IMR-90 (cell line): ENCODE measurements around the gene TBC1D9B. TPM values are rescaled to one million over a fixed set of nuclear protein-coding genes. Genes with fewer than 3 reads are reported as not detected.

ENCODE experiments used
- ATAC-seq: fragments of 200-7000 bp; cut with Tn5 transposase; 2 replicates; pipeline ENCODE4 v1.9.1; 2020; ENCODE audit warnings: low read depth, mild to moderate bottlenecking, moderate library complexity
- BruUV-seq: library from RNA; stranded (reverse); fragments of 400-500 nt; replicated peaks from 2 replicates; lab custom pipeline; 2021; lab: Mats Ljungman, UMichigan
- CTCF ChIA-PET: fragments of 300-600 bp; formaldehyde crosslinking; extraction: SDS; loops from one replicate; lab custom pipeline; 2021; ENCODE audit warnings: antibody characterized with exemption; lab: Yijun Ruan, JAX
- POLR2A ChIA-PET: fragments of 300-600 bp; sonication (Branson Sonifier 250); formaldehyde crosslinking; loops from one replicate; lab custom pipeline; 2022; ENCODE audit warnings: antibody characterized with exemption; ENCODE audit not compliant: unreplicated experiment; lab: Charles Lee
- DNase-seq: peaks from one replicate; pipeline ENCODE4 v3.0.0; 2013
- H2AFZ ChIP-seq: replicated peaks from 2 replicates; pipeline ENCODE3; 2013; ENCODE audit warnings: low read length, mild to moderate bottlenecking; ENCODE audit not compliant: poor library complexity
- H2AK5ac ChIP-seq: 2 replicates; pipeline ENCODE4 v1.6.1; 2013; ENCODE audit warnings: low read depth, low read length, inconsistent platforms
- H2AK9ac ChIP-seq: replicated peaks from 2 replicates; pipeline ENCODE3; 2013; ENCODE audit warnings: mild to moderate bottlenecking, low read depth, low read length, moderate library complexity; ENCODE audit not compliant: poor library complexity
- H2BK120ac ChIP-seq: 2 replicates; pipeline ENCODE4 v1.6.1; 2013; ENCODE audit warnings: low read depth, low read length, inconsistent platforms
- H2BK15ac ChIP-seq: 3 replicates; pipeline ENCODE4 v1.6.1; 2013; ENCODE audit warnings: low read depth, low read length, inconsistent platforms
- H2BK20ac ChIP-seq: 2 replicates; pipeline ENCODE4 v1.6.1; 2013; ENCODE audit warnings: low read depth, mild to moderate bottlenecking, inconsistent platforms, low read length, moderate library complexity
- H2BK5ac ChIP-seq: 2 replicates; pipeline ENCODE4 v1.6.1; 2013; ENCODE audit warnings: mild to moderate bottlenecking, low read depth, low read length, inconsistent platforms; ENCODE audit not compliant: poor library complexity, severe bottlenecking
- H3K14ac ChIP-seq: replicated peaks from 2 replicates; pipeline ENCODE4 v1.6.1; 2013; ENCODE audit warnings: low read depth, low read length, inconsistent platforms
- H3K18ac ChIP-seq: 2 replicates; pipeline ENCODE4 v1.6.1; 2013; ENCODE audit warnings: low read depth, low read length, control low read depth
- H3K23ac ChIP-seq: 2 replicates; pipeline ENCODE4 v1.6.1; 2013; ENCODE audit warnings: low read depth, low read length, inconsistent platforms
- H3K27ac ChIP-seq: 2 replicates; pipeline ENCODE4 v1.5.1; 2013; ENCODE audit warnings: mild to moderate bottlenecking, control low read depth, low read length; ENCODE audit not compliant: insufficient read depth
- H3K27me3 ChIP-seq: 2 replicates; pipeline ENCODE4 v1.6.1; 2013; ENCODE audit warnings: low read length; ENCODE audit not compliant: control insufficient read depth, insufficient read depth
- H3K36me3 ChIP-seq: 2 replicates; pipeline ENCODE4 v1.6.1; 2013; ENCODE audit warnings: low read length, mixed read lengths; ENCODE audit not compliant: control insufficient read depth, insufficient read depth
- H3K4ac ChIP-seq: 2 replicates; pipeline ENCODE4 v1.6.1; 2013; ENCODE audit warnings: low read depth, low read length, inconsistent platforms
- H3K4me1 ChIP-seq: 2 replicates; pipeline ENCODE4 v1.6.1; 2013; ENCODE audit warnings: low read length, mixed read lengths; ENCODE audit not compliant: control insufficient read depth, insufficient read depth
- H3K4me2 ChIP-seq: 2 replicates; pipeline ENCODE4 v1.6.1; 2013; ENCODE audit warnings: low read depth, mild to moderate bottlenecking, control low read depth, low read length, moderate library complexity
- H3K4me3 ChIP-seq: 2 replicates; pipeline ENCODE4 v1.5.1; 2013; ENCODE audit warnings: low read depth, mild to moderate bottlenecking, control low read depth, low read length, moderate library complexity; ENCODE audit not compliant: insufficient read depth
- H3K56ac ChIP-seq: 2 replicates; pipeline ENCODE4 v1.6.1; 2013; ENCODE audit warnings: low read length, inconsistent platforms; ENCODE audit not compliant: insufficient read depth; ENCODE audit errors: extremely low read depth
- H3K79me1 ChIP-seq, 2 experiments: 2 replicates each; pipeline ENCODE4 v1.6.1; 2013; ENCODE audit warnings: low read length in 2 of 2, inconsistent platforms in 1 of 2, low read depth in 1 of 2
- H3K9ac ChIP-seq: 2 replicates; pipeline ENCODE4 v1.6.1; 2013; ENCODE audit warnings: low read depth, low read length, control low read depth
- H3K9me1 ChIP-seq: 2 replicates; pipeline ENCODE4 v1.6.1; 2013; ENCODE audit warnings: low read length, inconsistent platforms; ENCODE audit not compliant: insufficient read depth
- H3K9me3 ChIP-seq: 2 replicates; pipeline ENCODE4 v1.6.1; 2013; ENCODE audit warnings: low read length; ENCODE audit not compliant: control insufficient read depth, insufficient read depth
- H4K20me1 ChIP-seq: 2 replicates; pipeline ENCODE4 v1.6.1; 2013; ENCODE audit warnings: low read length, inconsistent platforms; ENCODE audit not compliant: insufficient read depth
- H4K5ac ChIP-seq: 2 replicates; pipeline ENCODE4 v1.6.1; 2013; ENCODE audit warnings: mild to moderate bottlenecking, low read depth, low read length, control low read depth
- H4K8ac ChIP-seq, 2 experiments: 2 replicates each; pipeline ENCODE4 v1.6.1; 2013; ENCODE audit warnings: low read depth in 2 of 2, low read length in 2 of 2, control low read depth in 1 of 2, inconsistent platforms in 1 of 2
- H4K91ac ChIP-seq: 2 replicates; pipeline ENCODE4 v1.6.1; 2013; ENCODE audit warnings: low read depth, low read length, inconsistent platforms; ENCODE audit not compliant: insufficient read depth
- BHLHE40 ChIP-seq: fragments of 150-350 bp; IDR thresholded peaks from 2 replicates; pipeline ENCODE4 v1.6.1; 2016; ENCODE audit warnings: mild to moderate bottlenecking, low read depth, low read length
- CEBPB ChIP-seq: IDR thresholded peaks from 2 replicates; pipeline ENCODE4 v1.6.1; 2012; ENCODE audit warnings: low read depth, low read length, improper control_type of control experiment
- FOS ChIP-seq: fragments of 150-350 bp; IDR thresholded peaks from 2 replicates; pipeline ENCODE4 v1.6.1; 2016; ENCODE audit warnings: low read depth, low read length
- MAFK ChIP-seq: IDR thresholded peaks from 2 replicates; pipeline ENCODE4 v1.6.1; 2012; ENCODE audit warnings: low read depth, low read length, improper control_type of control experiment
- MAZ ChIP-seq: IDR thresholded peaks from 2 replicates; pipeline ENCODE4 v1.6.1; 2012; ENCODE audit warnings: low read depth, mild to moderate bottlenecking, low read length, improper control_type of control experiment, moderate library complexity, borderline replicate concordance
- NFE2L2 ChIP-seq: fragments of 150-350 bp; IDR thresholded peaks from 2 replicates; pipeline ENCODE4 v1.6.1; 2016; ENCODE audit warnings: low read depth, mild to moderate bottlenecking, low read length
- POLR2A ChIP-seq: IDR thresholded peaks from 2 replicates; pipeline ENCODE4 v1.6.1; 2012; ENCODE audit warnings: mild to moderate bottlenecking, low read depth, low read length
- WGBS, 2 experiments: methylation state at CpG; one replicate each; pipeline versions ENCODE4 v1.1.5 to v1.1.7; 2013; ENCODE audit warnings: missing lambda C conversion rate in 2 of 2; ENCODE audit not compliant: insufficient read length in 1 of 2; ENCODE audit errors: extremely low coverage in 2 of 2; 5-methylcytosine and 5-hydroxymethylcytosine counted together
- dilution Hi-C: fragments of 300-500 bp; cut with HindIII; formaldehyde crosslinking; loops from one replicate; pipeline ENCODE4 v1.14.3; 2018; ENCODE audit warnings: low sequenced_read_pairs; ENCODE audit not compliant: unreplicated experiment
- in situ Hi-C: fragments of 300-500 bp; cut with MboI; formaldehyde crosslinking; loops from 3 replicates; pipeline ENCODE4 v1.14.3; 2019; ENCODE audit warnings: low sequenced_read_pairs, inconsistent platforms, mixed read lengths
- intact Hi-C: fragments of 100-400 bp; cut with micrococcal nuclease; formaldehyde crosslinking; loops from 2 replicates; pipeline ENCODE4 v1.10.0; 2022
- polyA plus RNA-seq, 3 experiments: library from polyadenylated mRNA; depleted of rRNA; stranded (reverse); fragments of >200 nt; gene quantifications; 2 replicates each; pipeline ENCODE4 v1.2.3, GENCODE V29; 2012; ENCODE audit warnings: low replicate concordance in 1 of 3
- total RNA-seq: library from RNA; depleted of rRNA; stranded (reverse); fragments of >200 nt; gene quantifications from 2 replicates; pipeline ENCODE4 v1.2.3, GENCODE V29; 2012
- TF ChIP-seq, protein P1 (sequence below): fragments of 150-350 bp; IDR thresholded peaks from 2 replicates; pipeline ENCODE4 v1.6.1; 2016; ENCODE audit warnings: low read depth, mild to moderate bottlenecking, low read length, moderate library complexity, borderline replicate concordance
- TF ChIP-seq, protein P2 (sequence below): fragments of 150-350 bp; IDR thresholded peaks from 2 replicates; pipeline ENCODE4 v1.6.1; 2017; ENCODE audit warnings: mild to moderate bottlenecking, antibody characterized with exemption, low read length, low read depth

Gene TBC1D9B
- total and polyA plus RNA-seq, 2 of the 4 experiments (the other 2 are of a cell fraction) = 58.6 to 78.1 TPM

DNA sequence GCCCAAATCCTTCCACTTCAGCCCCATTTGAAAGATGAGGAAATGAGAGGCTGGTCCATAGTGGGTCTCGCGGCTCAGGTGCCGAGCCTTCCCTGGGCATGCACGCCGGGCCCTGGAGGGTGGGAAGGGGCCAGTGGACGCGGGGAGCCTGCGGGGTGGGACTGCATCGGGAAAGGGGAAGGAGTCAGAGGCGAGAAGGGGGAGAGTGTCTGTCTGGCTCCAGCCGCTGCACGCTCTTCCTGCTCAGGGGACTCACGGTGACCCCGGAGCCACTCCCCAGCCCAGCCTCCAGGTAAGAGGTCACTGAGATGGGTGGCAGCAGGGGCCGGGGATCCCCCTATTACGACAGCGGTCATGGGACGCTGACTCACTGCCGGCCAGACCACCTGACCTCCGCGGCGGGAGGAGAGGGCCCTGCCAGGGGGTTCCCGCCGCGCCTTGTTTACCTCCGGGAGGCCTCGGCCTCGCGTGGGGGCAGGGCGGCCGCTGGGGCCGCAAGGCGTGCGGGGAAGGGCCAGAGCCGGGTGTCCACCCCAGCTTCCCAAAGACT lies 88.9 kb downstream of the TBC1D9B start:
- Histone ChIP-seq H3K27me3 (no peaks in the 10 kb centered on the region), H2BK120ac (peak overlapping the region; percentile 98), H3K18ac (peak overlapping the region; percentile 84), H3K36me3 (peaks cover 20% of the 10 kb centered on the region; the same call in 1 of the 2 replicates), H3K14ac (peak overlapping the region; percentile 93), H3K9ac (peak overlapping the region; percentile 24; the same call in 1 of the 2 replicates), H3K27ac (peak overlapping the region; percentile 99), H2BK20ac (peak overlapping the region; percentile 89), H3K56ac (no peak overlapping the region), H3K4ac (peak overlapping the region; percentile 98), H2AFZ (peak overlapping the region; percentile 89), H3K79me1 (peaks cover 4 to 41% of the 10 kb centered on the region in 2 experiments), H2BK5ac (peak overlapping the region; percentile 94), H3K4me1 (peaks cover 33% of the 10 kb centered on the region), H3K4me3 (no peak overlapping the region), H2AK9ac (peak overlapping the region; percentile 96), H3K9me3 (no peaks in the 10 kb centered on the region), H4K91ac (peak overlapping the region; percentile 95), H2AK5ac (peak overlapping the region; percentile 96), H4K5ac (peak overlapping the region; percentile 81), H4K20me1 (peaks cover 32% of the 10 kb centered on the region), H3K23ac (peak overlapping the region; percentile 91; the same call in 1 of the 2 replicates), H3K9me1 (peaks cover 29% of the 10 kb centered on the region), H3K4me2 (peak overlapping the region; percentile 60), H4K8ac (peak overlapping the region; percentile 89 to 93), H2BK15ac (peak overlapping the region; percentile 87; the same call in 1 of the 3 replicates)
- ATAC-seq (peak; percentile 54), DNase-seq (peak; percentile 95)
- CTCF ChIA-PET = no interaction called here
- POLR2A ChIA-PET = interaction anchor here (0.6 to 0.7 kb wide), 3 partner anchors 9 to 115 kb away, joined by 3 to 7 read pairs (median 4); no protein-coding TSS in a partner anchor
- dilution Hi-C loops (no loop called here), in situ Hi-C loops (no loop called here), intact Hi-C loops (loop anchor here (1.0 kb wide), 1 partner anchor 87 kb away; the partner anchor contains the start of gene MAML1)
- no CpG with 5 or more reads among the region's 35 CpGs for WGBS, 2 experiments
- BruUV-seq = no TSS peak
- no peak for TF ChIP-seq MAFK
- TF ChIP-seq CEBPB = peak; percentile 81
- peak; percentile 70 for TF ChIP-seq MAZ
- TF ChIP-seq FOS = peak; percentile 89
- no peak for TF ChIP-seq POLR2A
- TF ChIP-seq BHLHE40 = peak; percentile 18; the same call in 1 of the 2 replicates
- peak; percentile 71; the same call in 1 of the 2 replicates for TF ChIP-seq NFE2L2
- TF ChIP-seq, protein P1, sequence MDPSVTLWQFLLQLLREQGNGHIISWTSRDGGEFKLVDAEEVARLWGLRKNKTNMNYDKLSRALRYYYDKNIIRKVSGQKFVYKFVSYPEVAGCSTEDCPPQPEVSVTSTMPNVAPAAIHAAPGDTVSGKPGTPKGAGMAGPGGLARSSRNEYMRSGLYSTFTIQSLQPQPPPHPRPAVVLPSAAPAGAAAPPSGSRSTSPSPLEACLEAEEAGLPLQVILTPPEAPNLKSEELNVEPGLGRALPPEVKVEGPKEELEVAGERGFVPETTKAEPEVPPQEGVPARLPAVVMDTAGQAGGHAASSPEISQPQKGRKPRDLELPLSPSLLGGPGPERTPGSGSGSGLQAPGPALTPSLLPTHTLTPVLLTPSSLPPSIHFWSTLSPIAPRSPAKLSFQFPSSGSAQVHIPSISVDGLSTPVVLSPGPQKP = no peak
- TF ChIP-seq, protein P2, sequence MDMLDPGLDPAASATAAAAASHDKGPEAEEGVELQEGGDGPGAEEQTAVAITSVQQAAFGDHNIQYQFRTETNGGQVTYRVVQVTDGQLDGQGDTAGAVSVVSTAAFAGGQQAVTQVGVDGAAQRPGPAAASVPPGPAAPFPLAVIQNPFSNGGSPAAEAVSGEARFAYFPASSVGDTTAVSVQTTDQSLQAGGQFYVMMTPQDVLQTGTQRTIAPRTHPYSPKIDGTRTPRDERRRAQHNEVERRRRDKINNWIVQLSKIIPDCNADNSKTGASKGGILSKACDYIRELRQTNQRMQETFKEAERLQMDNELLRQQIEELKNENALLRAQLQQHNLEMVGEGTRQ = peak; percentile 96
